A204.1 (cell line): ENCODE data around the gene UTP4.

Experiments
- FAIRE-seq: peaks from 2 replicates; lab custom pipeline; 2012; peaks lifted over from hg19 to GRCh38; lab: Jason Lieb, UNC

Gene UTP4

GRCh38 chr16:69179328-69180010, 47.0 kb downstream of the UTP4 start:
- no peak for FAIRE-seq

DNA sequence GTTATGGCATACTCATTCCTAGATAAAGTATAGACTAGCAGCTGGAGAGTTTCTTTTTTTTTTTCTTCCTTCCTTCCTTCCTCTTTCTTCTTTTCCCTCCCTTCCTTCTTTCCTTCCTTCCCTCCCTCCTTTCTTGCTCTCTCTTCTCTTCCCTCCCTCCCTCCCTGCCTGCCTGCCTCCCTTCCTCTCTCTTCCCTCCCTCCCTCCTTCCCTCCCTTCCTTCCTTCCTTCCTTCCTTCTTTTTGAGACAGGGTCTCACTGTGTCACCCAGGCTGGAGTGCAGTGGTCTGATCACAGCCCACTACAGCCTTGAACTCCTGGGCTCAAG, 47.5 kb downstream of the UTP4 start:
- no peak for FAIRE-seq

- FAIRE-seq, result no peak
Measured at GRCh38 chr16:69182730-69183416, 50.4 kb downstream of the UTP4 start.

DNA sequence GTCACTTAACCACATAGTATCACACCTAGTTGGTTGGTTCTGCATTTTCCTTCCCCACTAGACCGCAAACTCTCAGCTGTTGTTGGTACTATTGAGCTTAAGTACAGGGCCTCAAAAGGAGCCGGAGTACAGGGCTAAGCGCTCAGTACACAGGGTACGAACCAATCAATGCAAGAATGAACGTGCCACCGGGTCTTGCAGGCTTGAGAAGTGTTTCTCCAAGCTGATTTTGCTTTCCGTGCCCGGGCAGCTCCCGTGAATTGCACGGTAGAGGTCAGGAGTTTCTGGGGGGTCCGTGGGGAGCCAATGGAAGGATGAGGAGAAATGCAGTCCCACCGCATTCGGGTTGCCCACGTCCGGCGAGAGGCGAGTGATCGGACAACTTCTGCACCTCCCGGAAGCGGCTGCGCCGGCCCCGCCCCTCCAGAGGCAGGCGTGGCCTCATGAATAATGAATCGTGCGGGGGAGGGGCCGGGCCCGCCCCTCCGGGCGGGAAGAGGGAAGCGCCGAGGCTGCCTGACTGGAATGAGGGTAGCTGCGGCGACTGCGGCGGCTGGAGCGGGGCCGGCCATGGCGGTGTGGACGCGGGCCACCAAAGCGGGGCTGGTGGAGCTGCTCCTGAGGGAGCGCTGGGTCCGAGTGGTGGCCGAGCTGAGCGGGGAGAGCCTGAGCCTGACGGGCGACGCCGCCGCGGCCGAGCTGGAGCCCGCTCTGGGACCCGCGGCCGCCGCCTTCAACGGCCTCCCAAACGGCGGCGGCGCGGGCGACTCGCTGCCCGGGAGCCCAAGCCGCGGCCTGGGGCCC, 54.4 kb downstream of the UTP4 start, which contains the start of gene SNTB2:
Gene SNTB2 (plus strand): TSS at position 523 of the 804 bp plus-strand sequence. CDS start 3 bp downstream, at position 526.
- FAIRE-seq, result peak; percentile 35

- FAIRE-seq, result no peak
Measured at GRCh38 chr16:69187446-69188235, 55.2 kb downstream of the UTP4 start.

DNA sequence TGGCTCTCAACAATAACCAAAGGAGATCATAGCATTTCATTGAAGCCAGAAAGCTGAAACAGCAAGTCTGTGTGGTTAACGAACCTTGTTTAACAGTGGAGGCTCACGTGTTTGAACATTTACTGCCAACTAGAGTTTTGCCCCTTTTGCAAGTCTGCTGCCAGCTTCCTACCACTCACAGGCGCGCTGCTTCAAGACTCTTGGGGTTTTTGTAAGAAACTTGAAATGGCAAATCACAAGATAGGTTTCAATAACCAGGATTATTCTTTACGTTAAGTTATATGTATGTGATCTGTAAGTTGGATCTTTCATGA, 55.7 kb downstream of the UTP4 start:
- no peak for FAIRE-seq

GRCh38 chr16:69188716-69189115, 56.3 kb downstream of the UTP4 start:
- no peak for FAIRE-seq

- FAIRE-seq, result no peak
Measured at GRCh38 chr16:69190046-69190588, 57.7 kb downstream of the UTP4 start.

DNA sequence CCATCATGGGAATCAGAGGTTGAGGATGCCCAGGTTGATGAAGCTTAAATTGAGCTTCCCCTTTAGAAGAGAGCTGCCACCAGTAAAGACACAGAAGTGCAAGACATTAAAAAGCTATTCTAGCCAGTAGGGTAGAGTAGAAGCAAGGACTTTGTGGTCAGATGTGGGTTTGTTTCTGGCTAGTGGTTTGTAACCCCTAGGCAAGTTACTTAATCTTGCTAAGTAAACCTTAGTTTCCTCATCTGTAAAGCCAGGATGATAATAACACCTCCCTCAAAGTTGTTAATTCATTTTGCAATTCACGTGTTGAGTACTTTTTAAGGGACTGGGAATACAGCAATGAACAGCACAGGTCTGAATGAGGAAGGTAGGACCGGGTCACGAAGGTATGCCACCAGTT, 58.1 kb downstream of the UTP4 start:
- FAIRE-seq, result no peak

GRCh38 chr16:69191136-69191535, 58.7 kb downstream of the UTP4 start:
- no peak for FAIRE-seq

GRCh38 chr16:69193855-69194254, 61.4 kb downstream of the UTP4 start:
- no peak for FAIRE-seq

DNA sequence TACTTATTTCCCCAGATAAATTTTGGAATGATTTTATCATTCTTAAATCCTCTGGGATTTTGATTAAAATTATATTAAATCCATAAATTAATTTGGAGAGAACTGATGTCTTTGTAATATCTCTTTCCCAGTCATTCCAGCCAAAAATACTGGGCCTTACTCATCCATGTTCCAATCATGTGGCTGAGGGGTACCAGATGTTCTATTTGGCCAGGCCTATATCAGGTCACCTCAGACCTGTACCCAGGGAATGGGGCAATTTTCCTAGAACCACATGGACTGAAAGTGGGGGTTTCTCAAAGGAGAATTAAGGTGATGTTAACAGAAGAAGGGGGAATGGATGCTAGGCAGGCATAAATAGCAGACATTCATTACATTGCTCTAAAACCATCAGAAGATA, 62.0 kb downstream of the UTP4 start:
- FAIRE-seq, result no peak

DNA sequence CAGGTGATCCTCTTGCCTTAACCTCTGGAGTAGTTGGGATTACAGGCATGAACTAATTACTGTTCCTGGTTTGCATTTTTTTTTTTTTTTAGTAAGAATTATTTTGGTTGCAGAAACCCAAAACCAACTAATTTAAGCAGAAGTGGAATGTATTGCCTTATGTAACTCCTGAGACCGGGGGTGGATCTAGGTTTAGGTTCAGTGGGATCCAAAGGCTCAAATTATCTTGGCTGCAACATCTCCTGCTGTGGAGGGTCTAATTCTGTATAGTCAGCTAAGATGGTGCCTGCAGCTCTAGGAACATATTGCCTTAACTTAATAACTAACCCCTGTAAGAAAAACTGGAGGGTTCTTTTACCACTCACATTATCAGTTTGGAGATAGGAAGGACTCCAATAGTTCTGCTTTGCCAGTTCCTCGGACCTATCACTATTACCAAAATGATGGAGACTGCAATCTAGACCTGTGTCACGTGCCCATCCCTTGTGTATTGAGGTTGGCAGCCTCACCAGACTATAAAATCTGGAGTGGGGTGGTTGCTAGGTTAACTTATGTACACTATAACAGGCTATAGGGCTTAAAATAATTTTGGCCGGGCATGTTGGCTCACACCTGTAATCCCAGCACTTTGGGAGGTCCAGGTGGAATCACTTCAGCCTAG, 63.0 kb downstream of the UTP4 start:
- no peak for FAIRE-seq

DNA sequence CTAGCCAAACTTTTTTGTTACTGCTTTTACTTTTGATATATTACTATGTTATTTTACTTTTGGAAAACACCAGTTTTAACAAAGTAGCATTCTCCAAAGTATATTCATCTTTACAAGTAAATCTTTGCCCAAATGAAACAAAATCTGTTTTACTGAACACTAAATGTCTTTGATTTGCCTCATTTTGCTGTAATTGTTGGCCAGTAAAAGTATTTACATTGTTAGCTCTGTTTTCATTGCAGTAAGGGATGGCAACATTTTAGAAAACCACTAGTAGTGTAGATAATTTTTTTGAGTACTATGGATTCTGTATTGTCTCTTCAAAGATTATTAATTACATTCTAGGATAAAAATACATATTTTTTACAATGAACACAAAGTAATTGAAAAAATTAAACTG, 65.1 kb downstream of the UTP4 start:
- peak; percentile 6 for FAIRE-seq

GRCh38 chr16:69199382-69199781, 66.9 kb downstream of the UTP4 start:
- no peak for FAIRE-seq

DNA sequence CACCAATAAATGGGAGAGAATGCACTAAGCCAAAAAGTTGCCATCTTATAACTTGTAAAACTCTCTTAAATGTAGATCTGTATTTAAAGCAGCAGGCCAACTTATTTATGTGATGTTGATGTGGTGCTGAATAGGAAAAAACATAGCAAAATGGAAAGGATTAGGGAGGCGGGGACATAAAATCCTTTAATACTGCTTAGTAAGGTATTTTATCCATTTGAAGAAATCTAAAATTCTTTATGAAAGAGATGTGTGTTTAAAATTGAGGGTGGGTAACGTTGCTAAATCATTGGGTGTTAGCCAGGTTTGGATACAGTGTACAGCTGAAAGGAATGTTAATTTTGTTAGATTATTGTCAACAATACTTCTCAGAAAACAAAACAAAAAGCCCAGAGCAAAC, 68.8 kb downstream of the UTP4 start:
- no peak for FAIRE-seq

DNA sequence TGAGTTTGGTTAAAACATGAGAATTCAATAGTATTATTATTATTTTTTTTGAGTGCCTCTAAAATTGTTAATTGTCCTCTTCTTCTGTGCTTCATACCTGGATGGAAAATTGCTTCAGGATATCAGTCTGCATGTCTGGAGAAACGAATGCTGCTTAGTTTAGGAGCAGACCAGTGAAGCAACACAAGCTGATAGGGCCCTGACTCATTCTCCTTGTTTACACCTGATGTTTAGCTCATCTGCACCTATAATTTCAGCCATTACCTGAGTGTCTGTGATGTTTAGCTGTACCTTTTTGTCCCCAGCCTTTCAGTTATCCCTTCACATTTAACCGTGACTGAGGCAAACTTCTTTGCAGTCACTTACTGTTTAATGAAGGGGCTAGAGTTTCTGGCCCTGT, 69.3 kb downstream of the UTP4 start:
- FAIRE-seq, result no peak

DNA sequence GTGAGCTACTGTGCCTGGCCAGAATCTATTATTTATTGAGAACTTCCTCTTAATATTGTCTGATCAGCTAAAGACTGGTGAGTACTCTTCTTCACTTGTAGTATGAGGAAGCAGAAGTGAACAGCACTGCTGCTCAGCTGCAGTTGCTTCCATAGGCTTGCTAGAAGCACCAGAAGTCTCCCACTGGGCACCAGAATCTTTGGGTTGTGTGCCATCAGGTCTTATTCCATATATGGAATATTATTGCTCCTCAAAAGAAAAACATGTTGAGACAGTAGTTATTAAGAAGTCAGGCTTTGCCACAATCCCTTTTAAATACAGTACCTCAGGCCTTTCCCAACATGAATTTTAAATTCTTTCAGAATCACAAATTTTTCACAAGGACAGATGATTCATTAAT, 71.7 kb downstream of the UTP4 start:
- FAIRE-seq, result no peak

DNA sequence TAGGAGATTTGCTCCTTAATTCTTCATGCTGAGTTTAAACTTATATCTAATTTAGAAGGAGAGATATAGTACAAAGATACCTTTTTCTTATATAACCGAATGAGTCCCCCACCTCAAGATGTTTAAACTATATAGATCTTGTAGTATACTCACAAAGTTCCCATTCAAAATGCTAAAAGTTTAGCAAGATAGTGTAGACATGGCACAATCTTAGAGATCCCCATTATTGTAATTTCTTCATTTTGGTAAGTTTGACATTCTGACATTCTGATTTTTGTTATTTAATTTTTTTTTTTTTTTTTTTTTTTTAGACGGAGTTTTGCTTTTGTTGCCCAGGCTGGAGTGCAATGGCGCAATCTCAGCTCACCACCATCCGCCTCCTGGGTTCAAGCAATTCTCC, 77.3 kb downstream of the UTP4 start:
- FAIRE-seq, result no peak

- no peak for FAIRE-seq
Measured at GRCh38 chr16:69217433-69217832, 85.0 kb downstream of the UTP4 start.
